Measurements from ENCODE around the gene SOD1. TPM values are rescaled to one million over a fixed set of nuclear protein-coding genes. Genes with fewer than 3 reads are reported as not detected.

Gene SOD1
- total and polyA plus RNA-seq, 2 of the 13 experiments (the other 11 are each of a cell fraction or from before 2014, with no cell fraction given): 317 to 537 TPM

- CTCF ChIA-PET (ENCODE audit: low intra/inter-chr PET ratio, low total read pairs): no interaction called here
- BruUV-seq (replicated peaks): no TSS peak
- no peak overlapping the region for H3K27ac ChIP-seq (ENCODE audit: extremely low read length, insufficient read depth, low read length)
Observed at GRCh38 chr21:31650930-31651329, 8.6 kb upstream of the SOD1 start.

More at GRCh38 chr21:31650930-31651329, 8.6 kb upstream of the SOD1 start:
- in situ Hi-C loops (cut with HindIII; ENCODE audit: extremely low pct_ligation_motif_present, low pct_unique_long_range_greater_than_20kb) (no loop called here), intact Hi-C loops (cut with micrococcal nuclease; ENCODE audit: unreplicated experiment) (no loop called here)
- POLR2A ChIA-PET: no interaction called here
- no peak for ATAC-seq
- H3K9me3 ChIP-seq (ENCODE audit: low read length): no peaks in the 10 kb centered on the region
- TF ChIP-seq EEA1 (CRISPR knock-in tag; IDR thresholded peaks at IDR 0.05; ENCODE audit: borderline replicate concordance): no peak
- TF ChIP-seq ZFP90 (CRISPR knock-in tag; IDR thresholded peaks at IDR 0.05; ENCODE audit: borderline replicate concordance): no peak
- no peak for TF ChIP-seq ZNF446 (CRISPR knock-in tag; IDR thresholded peaks at IDR 0.05)
- TF ChIP-seq PATZ1 (CRISPR knock-in tag; IDR thresholded peaks at IDR 0.05): no peak
- no peak for TF ChIP-seq U2AF2 (IDR thresholded peaks at IDR 0.05; ENCODE audit: low read depth, low read length)
- TF ChIP-seq ZNF460 (CRISPR knock-in tag; IDR thresholded peaks at IDR 0.05; ENCODE audit: borderline replicate concordance): no peak
- no peak for TF ChIP-seq IKZF4 (CRISPR knock-in tag; IDR thresholded peaks at IDR 0.05; ENCODE audit: borderline replicate concordance, low read depth, not compliant biosample characterization)
- no peak for TF ChIP-seq CEBPZ (IDR thresholded peaks at IDR 0.05; ENCODE audit: low read length)
- TF ChIP-seq ZBTB21 (CRISPR knock-in tag; IDR thresholded peaks at IDR 0.05): no peak
- H3K27me3 ChIP-seq (ENCODE audit: control insufficient read depth in 1 of 2, insufficient read depth in 2 of 2, low read length in 2 of 2): no peaks in the 10 kb centered on the region; a peak in 1 of 5 replicates
- WGBS (ENCODE audit: low lambda C conversion rate): 95% methylated on average over 3 of the region's 3 CpGs
- no peaks in the 10 kb centered on the region for H3K36me3 ChIP-seq (replicated peaks in 1 of 2; ENCODE audit: control insufficient read depth in 1 of 2, insufficient read depth in 2 of 2, low read length in 2 of 2)
- H3K4me1 ChIP-seq (ENCODE audit: insufficient read depth, low read length): peaks cover 9% of the 10 kb centered on the region
- DNase-seq (ENCODE audit: low spot score): no peak
- H3K4me2 ChIP-seq (ENCODE audit: low read depth, low read length): no peak overlapping the region
- H3K4me3 ChIP-seq (replicated peaks in 1 of 3; ENCODE audit: insufficient read depth in 1 of 3, low read depth in 2 of 3, low read length in 3 of 3): no peak overlapping the region
- H3K9ac ChIP-seq (ENCODE audit: insufficient read depth, low read depth, low read length): no peak overlapping the region
- no peak overlapping the region for H2AFZ ChIP-seq (ENCODE audit: low read length)
- FAIRE-seq: no peak
- H3K79me2 ChIP-seq (ENCODE audit: insufficient read depth, low read length): no peaks in the 10 kb centered on the region
- no peaks in the 10 kb centered on the region for H4K20me1 ChIP-seq (ENCODE audit: insufficient read depth, low read length)
